Measurements from ENCODE around the gene VPREB1.
"Not testable (repeated sequence)": the region's sequence is repeated elsewhere in the genome, so short reads cannot be mapped to it uniquely, and the experiment has no call there.

VPREB1 gene

DNA sequence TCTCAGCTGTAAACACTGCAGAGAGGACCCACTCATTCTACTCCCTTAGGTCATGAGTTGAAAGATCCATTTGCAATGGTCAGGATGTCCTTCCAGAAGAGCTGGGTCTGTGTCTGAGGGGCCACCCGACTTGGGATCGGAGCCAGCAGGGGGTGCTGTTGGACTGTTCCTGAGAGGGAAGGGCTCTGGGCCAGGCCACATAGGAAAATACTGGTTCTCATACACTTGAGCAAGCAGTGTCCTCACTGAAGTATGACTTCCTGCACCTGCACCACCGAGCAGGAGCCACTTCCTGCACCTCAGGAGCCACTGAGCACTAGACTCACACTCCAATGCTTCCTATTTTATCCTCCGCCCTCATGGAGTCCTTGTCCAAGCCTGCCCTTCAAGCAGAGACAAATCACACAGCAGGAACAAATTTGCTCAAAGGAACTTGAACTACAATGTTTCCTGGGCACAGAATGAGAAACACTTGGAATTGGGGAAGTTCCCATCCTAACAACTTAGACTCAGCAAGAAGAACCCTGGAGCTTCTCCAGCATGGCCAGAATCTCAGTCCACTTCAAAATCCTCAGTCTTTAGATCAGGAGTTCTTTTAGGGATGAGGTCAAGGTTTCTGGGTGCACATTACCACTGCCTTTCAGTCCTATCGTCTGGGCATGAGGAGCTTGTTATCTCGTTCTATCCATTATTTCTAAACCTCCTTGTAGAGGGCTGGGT is 36.6 kb upstream of the VPREB1 start:
- DNase-seq, result peak; percentile 90
- Mint-ChIP-seq H3K9me3 (no peaks in the 10 kb centered on the region), H3K4me1 (ENCODE audit: low read depth) (peaks cover 36% of the 10 kb centered on the region), H3K27me3 (no peaks in the 10 kb centered on the region), H3K27ac (peak overlapping the region; percentile 88), H3K36me3 (ENCODE audit: low read depth) (no peaks in the 10 kb centered on the region), H3K4me3 (peak overlapping the region; percentile 30)

DNA sequence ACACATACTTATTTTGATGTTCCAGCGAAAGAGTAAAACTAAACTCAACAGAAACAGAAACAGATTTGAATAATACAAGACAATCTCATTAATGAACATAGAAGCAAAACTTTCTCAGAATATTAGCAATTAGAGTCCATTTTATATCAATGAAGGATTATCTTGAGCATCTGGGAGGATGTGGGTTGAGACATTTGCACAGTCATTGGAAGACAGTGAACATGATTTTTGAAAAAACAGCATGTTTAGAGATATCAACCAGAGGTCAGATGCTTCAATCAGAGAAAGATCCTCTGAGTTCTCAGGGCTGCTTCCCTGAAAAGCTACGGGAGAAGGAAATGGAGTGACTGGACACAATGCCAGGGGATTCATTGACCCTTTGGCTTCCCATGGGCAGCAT is 35.9 kb upstream of the VPREB1 start:
- Mint-ChIP-seq H3K27ac (peak overlapping the region; percentile 42), H3K27me3 (no peaks in the 10 kb centered on the region), H3K4me3 (no peak overlapping the region), H3K4me1 (ENCODE audit: low read depth) (peaks cover 36% of the 10 kb centered on the region), H3K9me3 (no peaks in the 10 kb centered on the region), H3K36me3 (ENCODE audit: low read depth) (no peaks in the 10 kb centered on the region)
- no peak for DNase-seq

DNA sequence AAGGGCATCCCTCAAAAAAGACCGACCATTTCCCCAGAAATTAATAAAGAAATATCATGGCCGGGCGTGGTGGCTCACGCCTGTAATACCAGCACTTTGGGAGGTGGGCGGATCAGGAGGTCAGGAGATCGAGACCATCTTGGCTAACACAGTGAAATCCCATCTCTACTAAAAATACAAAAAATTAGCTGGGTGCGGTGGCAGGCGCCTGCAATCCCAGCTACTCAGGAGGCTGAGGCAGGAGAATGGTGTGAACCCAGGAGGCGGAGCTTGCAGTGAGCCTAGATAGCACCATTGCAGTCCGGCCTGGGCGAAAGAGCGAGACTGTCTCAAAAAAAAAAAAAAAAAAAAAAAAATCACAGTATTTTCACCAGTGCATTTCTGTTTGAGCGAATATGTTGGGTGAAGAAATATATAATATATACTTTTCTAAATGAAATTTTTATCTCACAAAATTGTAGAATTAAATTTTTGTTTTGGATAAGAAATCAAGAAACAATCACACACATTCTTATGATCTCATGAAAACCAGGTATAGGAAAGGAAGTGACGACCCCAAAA is 35.4 kb upstream of the VPREB1 start:
- H3K9me3 Mint-ChIP-seq, H3K4me3 Mint-ChIP-seq: not testable (repeated sequence)
- peak overlapping the region; percentile 85 for H3K27ac Mint-ChIP-seq

DNA sequence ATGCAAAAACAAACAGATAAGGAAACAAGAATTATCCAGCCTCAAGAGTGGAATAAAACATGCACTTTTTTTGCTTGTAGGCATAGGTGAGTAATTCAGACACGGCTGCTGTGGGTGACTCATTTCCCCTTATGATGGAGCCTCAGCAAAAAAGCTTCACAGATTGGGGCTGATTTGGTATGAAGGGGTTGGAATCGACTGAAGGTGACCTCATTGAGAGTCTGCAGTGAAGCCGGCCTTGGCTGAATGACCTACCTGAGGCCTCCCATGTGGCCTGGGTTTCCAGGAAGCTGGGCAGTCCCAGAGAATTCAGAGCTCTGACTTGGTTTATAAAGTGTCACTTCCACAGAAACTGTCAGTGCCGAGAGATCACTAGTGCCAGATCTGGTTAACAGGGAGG is 34.2 kb upstream of the VPREB1 start:
- DNase-seq, result peak; percentile 73
- Mint-ChIP-seq H3K27me3 (no peaks in the 10 kb centered on the region), H3K27ac (peak overlapping the region; percentile 94), H3K4me3 (peak overlapping the region; percentile 43), H3K4me1 (ENCODE audit: low read depth) (peaks cover 36% of the 10 kb centered on the region), H3K9me3 (no peaks in the 10 kb centered on the region), H3K36me3 (ENCODE audit: low read depth) (no peaks in the 10 kb centered on the region)

More for the DNA sequence above, 35.4 kb upstream of the VPREB1 start:
- peaks cover 36% of the 10 kb centered on the region for H3K4me1 Mint-ChIP-seq (ENCODE audit: low read depth)
- H3K36me3 Mint-ChIP-seq (ENCODE audit: low read depth); H3K27me3 Mint-ChIP-seq; DNase-seq: not testable (repeated sequence)

DNA sequence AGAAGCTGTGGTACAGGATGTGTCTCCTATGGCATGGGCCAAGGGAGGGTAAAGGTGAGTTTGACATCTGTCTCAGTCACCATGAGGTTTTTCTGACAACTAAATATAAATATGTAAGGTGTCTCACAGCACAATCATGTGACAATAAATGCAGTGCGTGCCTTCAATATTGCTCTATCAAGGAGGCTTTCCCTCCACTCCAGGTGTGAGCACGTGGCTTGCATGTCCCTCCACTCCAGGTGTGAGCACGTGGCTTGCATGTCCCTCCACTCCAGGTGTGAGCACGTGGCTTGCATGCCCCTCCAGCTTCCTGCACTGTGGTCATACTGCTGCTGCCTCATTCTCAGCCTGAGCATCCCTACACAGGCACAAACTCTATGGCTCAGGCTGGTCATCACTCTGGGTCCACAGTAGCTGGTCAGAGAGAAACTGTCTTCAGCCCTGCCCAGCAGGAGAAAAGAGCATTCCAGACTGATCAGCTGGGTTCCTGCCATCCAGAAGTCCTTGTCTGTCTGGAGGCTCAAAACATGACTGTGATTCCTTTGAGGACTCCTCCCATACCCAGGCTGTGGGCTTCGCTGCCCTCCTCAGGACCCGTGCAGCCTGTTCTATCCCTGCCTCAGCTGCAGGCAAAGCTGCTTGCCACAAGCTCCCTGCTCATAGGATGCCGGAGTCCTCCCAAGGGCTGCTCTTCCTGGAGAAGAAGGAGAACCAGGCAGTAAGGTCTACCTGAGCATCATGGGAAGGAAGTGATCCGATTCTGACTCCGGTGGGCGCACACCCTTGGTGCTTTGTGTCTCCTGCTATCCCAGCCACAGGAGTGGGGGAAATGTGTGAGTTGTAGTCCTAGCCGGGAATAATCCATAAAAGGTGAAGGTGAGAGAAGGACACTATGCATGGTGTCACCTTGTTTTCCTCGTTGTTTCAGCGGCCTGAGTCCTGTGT is 33.4 kb upstream of the VPREB1 start:
- Mint-ChIP-seq H3K4me1 (ENCODE audit: low read depth) (peaks cover 42% of the 10 kb centered on the region), H3K9me3 (no peaks in the 10 kb centered on the region), H3K36me3 (ENCODE audit: low read depth) (no peaks in the 10 kb centered on the region), H3K27me3 (no peaks in the 10 kb centered on the region), H3K27ac (peak overlapping the region; percentile 94), H3K4me3 (no peak overlapping the region)
- DNase-seq, result peak; percentile 39

DNA sequence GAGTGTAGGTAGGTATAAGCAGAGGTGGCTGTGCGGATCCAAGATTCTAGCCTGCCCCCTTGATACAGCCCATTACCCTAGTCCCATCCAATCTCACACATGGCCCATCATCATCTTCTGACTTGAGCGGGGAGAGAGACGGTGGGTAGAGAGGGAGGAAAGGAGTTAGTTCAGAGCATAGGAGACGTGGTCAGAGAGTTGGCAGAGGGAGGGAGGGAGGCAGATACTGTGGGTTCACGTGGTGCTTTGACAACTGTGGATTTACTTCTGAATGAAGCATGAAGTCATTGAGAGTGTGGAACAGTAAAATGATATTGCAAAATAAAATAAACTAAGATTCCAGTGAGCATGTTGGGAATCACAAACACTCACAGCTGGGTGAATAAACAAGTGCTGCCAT is 31.4 kb upstream of the VPREB1 start:
- Mint-ChIP-seq H3K4me3 (no peak overlapping the region), H3K27me3 (no peaks in the 10 kb centered on the region), H3K4me1 (ENCODE audit: low read depth) (peaks cover 35% of the 10 kb centered on the region), H3K27ac (no peak overlapping the region), H3K36me3 (ENCODE audit: low read depth) (no peaks in the 10 kb centered on the region), H3K9me3 (no peaks in the 10 kb centered on the region)
- DNase-seq, result no peak

DNA sequence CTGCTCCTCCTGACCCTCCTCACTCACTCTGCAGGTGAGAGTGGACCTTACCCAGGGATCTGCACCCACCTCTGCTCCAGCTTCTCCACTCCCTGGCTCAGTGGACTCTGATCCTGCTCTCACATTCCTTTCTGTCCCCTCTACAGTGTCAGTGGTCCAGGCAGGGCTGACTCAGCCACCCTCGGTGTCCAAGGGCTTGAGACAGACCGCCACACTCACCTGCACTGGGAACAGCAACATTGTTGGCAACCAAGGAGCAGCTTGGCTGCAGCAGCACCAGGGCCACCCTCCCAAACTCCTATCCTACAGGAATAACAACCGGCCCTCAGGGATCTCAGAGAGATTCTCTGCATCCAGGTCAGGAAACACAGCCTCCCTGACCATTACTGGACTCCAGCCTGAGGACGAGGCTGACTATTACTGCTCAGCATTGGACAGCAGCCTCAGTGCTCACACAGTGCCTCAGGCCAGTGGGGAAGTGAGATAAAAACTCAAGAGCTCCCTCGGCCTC is 29.7 kb upstream of the VPREB1 start:
- H3K9me3 Mint-ChIP-seq, result no peaks in the 10 kb centered on the region
- no peaks in the 10 kb centered on the region for H3K36me3 Mint-ChIP-seq (ENCODE audit: low read depth)
- H3K4me3 Mint-ChIP-seq, result no peak overlapping the region
- no peaks in the 10 kb centered on the region for H3K27me3 Mint-ChIP-seq
- DNase-seq, result no peak
- no peak overlapping the region for H3K27ac Mint-ChIP-seq
- peaks cover 23% of the 10 kb centered on the region for H3K4me1 Mint-ChIP-seq (ENCODE audit: low read depth)

DNA sequence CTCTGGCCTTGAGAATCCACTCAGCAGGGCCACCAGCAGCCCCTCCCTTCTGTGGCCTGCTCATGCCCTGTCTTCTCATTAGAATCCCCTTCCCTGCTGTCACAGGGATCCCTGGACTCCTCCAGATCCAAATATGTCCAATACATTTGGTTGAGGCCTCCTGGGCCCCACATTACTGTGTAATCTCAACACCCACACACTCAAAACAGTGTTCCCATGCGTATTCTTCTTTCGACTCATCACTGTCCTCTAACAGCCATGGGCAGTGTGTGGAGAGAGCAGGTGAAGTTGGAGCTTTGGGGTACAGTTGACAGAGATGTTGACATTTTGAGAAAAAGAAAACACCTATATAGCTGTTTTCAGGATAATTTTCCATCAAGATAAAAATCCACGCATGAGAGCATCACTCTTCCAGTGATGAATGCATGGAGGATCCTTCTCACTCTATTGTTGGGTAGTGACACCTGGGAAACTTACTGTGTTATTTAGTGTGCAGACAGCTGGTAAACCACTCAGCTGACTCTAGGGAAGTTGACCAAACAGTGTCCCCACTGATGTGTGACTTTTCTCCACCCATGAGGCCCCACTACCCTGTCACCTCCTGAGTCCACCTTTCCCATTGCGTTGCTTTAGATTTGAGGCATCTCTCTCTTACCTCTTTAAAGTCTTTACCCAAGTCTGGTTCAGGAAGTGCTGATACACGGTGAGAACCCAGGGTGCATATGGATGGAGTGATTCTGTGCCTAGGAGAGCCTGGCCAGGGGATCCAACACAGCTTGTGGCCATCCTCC is 28.7 kb upstream of the VPREB1 start:
- no peaks in the 10 kb centered on the region for H3K36me3 Mint-ChIP-seq (ENCODE audit: low read depth)
- no peak for DNase-seq
- H3K4me3 Mint-ChIP-seq, result no peak overlapping the region
- peaks cover 14% of the 10 kb centered on the region for H3K4me1 Mint-ChIP-seq (ENCODE audit: low read depth)
- H3K9me3 Mint-ChIP-seq, result no peaks in the 10 kb centered on the region
- H3K27me3 Mint-ChIP-seq, result no peaks in the 10 kb centered on the region
- peak overlapping the region; percentile 31 for H3K27ac Mint-ChIP-seq

DNA sequence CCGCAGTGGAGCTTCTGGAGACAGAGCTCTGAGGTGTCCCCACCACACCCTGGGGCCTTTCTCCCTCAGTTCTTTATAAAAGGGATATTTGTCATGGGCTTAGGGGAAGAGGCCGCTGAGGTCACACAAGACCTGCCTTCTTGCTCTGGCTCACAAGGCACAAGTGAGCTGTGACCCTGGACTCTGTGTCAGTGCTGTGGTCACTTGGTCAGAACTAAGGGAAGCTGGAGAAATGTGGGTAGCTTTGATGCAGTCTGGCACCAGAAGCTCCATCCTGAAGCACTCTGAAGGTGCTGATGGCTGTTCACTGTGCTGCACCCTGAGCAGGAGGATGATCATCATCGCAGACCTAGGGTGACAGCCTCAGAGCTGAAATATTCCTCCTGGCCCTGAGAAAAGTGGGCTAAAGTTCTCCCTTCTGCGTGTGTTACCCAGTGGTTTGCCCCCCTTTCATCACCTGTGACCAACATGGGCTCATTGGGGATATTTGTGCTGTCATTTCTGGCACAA is 28.1 kb upstream of the VPREB1 start:
- Mint-ChIP-seq H3K4me1 (ENCODE audit: low read depth) (peaks cover 8% of the 10 kb centered on the region), H3K27me3 (no peaks in the 10 kb centered on the region), H3K36me3 (ENCODE audit: low read depth) (no peaks in the 10 kb centered on the region), H3K9me3 (no peaks in the 10 kb centered on the region), H3K27ac (no peak overlapping the region), H3K4me3 (no peak overlapping the region)
- DNase-seq, result no peak

DNA sequence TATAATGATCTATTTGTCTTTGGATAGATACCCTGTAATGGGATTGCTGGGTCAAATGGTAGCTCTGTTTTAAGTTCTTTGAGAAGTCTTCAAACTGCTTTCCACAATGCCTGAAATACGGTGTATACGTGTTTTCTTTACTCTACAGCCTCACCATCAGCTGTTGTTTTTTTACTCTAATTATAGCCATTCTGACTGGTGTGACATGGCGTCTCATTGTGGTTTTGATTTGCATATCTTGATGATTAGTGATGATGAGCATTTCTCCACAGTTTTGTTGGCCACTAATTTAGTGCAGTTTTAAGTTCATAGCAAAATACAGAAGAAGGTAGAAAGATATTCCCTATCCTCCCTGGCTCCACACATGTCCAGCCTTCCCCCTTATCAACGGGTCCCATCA is 26.3 kb upstream of the VPREB1 start:
- no peaks in the 10 kb centered on the region for H3K27me3 Mint-ChIP-seq
- no peak for DNase-seq
- H3K4me1 Mint-ChIP-seq (ENCODE audit: low read depth), result peaks cover 5% of the 10 kb centered on the region
- no peaks in the 10 kb centered on the region for H3K36me3 Mint-ChIP-seq (ENCODE audit: low read depth)
- no peak overlapping the region for H3K27ac Mint-ChIP-seq
- H3K9me3 Mint-ChIP-seq, result no peaks in the 10 kb centered on the region
- no peak overlapping the region for H3K4me3 Mint-ChIP-seq

DNA sequence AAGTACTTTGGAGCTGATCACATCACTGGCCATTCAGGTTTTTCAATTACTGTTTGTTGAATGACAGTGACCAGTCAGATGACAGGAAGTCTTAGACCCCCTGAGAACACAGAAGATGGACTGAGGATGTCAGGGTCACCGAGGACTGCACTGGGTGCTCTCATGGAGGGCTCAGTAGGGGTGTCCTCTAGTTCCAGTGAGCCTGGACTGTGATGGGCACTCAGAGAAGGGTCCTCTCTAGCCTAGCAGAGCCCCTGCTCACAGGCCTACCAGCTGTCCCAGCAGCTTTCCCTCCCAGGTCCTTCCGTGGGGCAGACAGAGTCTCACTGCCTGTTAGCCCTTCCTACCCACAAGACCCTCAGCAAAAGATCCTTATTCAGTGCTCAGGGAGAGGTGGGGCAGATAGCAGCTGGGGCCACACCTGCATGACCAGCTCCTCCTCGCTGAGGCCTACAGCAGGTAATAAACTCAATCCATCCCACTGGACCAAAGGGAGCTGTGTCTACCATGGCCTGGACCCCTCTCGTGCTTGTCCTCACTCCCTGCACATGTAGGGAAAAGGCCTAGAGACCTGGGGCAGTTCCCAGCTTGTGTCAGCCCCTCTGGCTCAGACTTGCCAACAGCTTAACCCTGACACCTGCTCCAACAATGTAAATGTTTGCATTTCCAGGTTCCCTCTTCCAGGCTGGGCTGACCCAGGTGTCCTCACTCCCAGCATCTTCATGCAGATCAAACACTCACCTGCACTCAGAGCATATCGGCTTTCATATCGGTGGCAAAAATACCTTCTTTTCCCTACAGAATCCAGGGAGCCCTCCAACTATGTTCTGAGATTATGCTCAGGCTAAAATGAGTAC is 25.2 kb upstream of the VPREB1 start:
- no peaks in the 10 kb centered on the region for H3K9me3 Mint-ChIP-seq
- no peaks in the 10 kb centered on the region for H3K27me3 Mint-ChIP-seq
- no peak overlapping the region for H3K27ac Mint-ChIP-seq

DNA sequence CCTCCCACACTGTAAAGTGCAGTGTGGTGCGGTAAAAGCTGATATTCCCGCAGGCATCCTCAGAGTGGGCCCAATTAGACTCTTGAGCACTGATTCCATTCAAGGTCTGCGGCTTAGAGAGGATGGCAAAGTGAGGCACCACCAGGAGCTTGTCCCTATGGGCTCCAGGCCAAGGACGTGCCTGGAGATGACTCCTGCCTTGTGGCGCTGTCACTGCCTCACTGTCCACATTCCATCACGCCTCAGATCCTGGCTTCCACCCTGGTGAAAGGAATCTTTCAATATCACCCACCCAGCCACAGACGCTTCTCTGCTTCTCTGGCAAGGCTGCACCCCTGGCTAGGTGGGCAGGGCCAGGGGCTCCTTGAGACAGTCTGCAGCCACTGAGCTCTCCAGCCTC is 23.5 kb upstream of the VPREB1 start:
- H3K27ac Mint-ChIP-seq; H3K27me3 Mint-ChIP-seq; H3K4me1 Mint-ChIP-seq (ENCODE audit: low read depth): not testable (repeated sequence)

More for the DNA sequence above, 25.2 kb upstream of the VPREB1 start:
- H3K36me3 Mint-ChIP-seq (ENCODE audit: low read depth), result no peaks in the 10 kb centered on the region
- peaks cover 5% of the 10 kb centered on the region for H3K4me1 Mint-ChIP-seq (ENCODE audit: low read depth)
- no peak overlapping the region for H3K4me3 Mint-ChIP-seq
- DNase-seq, result no peak

DNA sequence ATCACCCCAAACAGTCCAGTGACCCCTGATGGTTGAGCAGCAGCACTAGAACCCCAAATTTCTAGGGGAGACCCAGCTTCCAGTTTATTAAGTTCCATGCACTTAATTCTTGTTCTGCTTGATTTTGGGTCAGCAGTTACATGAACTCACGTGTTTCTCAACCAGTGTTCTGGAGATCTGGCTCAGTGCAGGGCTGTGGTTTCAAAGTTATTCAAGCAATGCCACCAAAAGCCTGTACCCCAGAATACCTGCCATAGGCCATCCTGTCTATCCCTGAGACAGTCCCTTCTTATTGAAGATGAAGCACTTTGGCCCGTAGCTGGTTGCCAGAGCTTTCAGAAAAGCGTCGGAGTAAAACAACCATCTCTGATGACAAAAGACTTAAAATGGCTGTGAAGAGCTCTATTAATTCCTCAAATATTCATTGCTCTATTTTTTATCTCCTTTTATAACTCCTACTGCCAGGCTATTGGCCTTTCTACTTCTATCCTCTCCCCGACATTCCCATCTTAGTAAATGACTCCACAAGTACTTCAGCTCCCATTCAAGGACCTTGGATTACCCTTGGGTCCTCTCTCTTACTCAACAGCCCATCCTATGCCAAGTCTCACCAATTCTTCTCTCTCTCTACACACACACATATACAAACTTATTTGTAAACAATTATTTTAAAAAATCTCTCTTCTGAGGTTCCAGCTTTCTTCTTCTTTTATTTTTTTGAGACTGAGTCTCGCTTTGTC is 18.0 kb upstream of the VPREB1 start:
- Mint-ChIP-seq H3K27ac (no peak overlapping the region), H3K9me3 (no peaks in the 10 kb centered on the region), H3K4me1 (ENCODE audit: low read depth) (no peaks in the 10 kb centered on the region), H3K27me3 (no peaks in the 10 kb centered on the region), H3K4me3 (no peak overlapping the region), H3K36me3 (ENCODE audit: low read depth) (no peaks in the 10 kb centered on the region)
- DNase-seq, result no peak

More for the DNA sequence above, 23.5 kb upstream of the VPREB1 start:
- not testable (repeated sequence) for H3K4me3 Mint-ChIP-seq; DNase-seq; H3K36me3 Mint-ChIP-seq (ENCODE audit: low read depth); H3K9me3 Mint-ChIP-seq

Data from activated T-cell treated with anti-CD3 and anti-CD28 coated beads, Interleukin-2, amount 50 U/mL, for 24 hours (primary cell).